Effector memory CD4-positive, alpha-beta T cell (primary cell): Measurements from ENCODE around the gene SENP1.
"Not testable (repeated sequence)": the region's sequence is repeated elsewhere in the genome, so short reads cannot be mapped to it uniquely, and the experiment has no call there.

ENCODE experiments used
- DNase-seq, 3 donors: peaks; one replicate each; pipeline ENCODE4 v3.0.0-alpha.2; 2020
- H3K27ac ChIP-seq: 2 replicates; pipeline ENCODE4 v1.7.0; 2013; ENCODE audit warnings: mild to moderate bottlenecking, low read length, moderate library complexity; ENCODE audit not compliant: insufficient read depth, poor library complexity, severe bottlenecking
- H3K27me3 ChIP-seq: replicated peaks from 2 replicates; pipeline ENCODE4 v1.7.0; 2013; ENCODE audit warnings: mild to moderate bottlenecking, low read length; ENCODE audit not compliant: insufficient read depth, control insufficient read depth, poor library complexity, severe bottlenecking
- H3K36me3 ChIP-seq: 2 replicates; pipeline ENCODE4 v1.7.0; 2013; ENCODE audit warnings: mild to moderate bottlenecking, low read length, moderate library complexity; ENCODE audit not compliant: control insufficient read depth, insufficient read depth
- H3K4me1 ChIP-seq: 2 replicates; pipeline ENCODE4 v1.7.0; 2013; ENCODE audit warnings: low read length, mild to moderate bottlenecking; ENCODE audit not compliant: control insufficient read depth, insufficient read depth, poor library complexity, severe bottlenecking
- H3K4me3 ChIP-seq: 2 replicates; pipeline ENCODE4 v1.7.0; 2013; ENCODE audit warnings: low read length, low read depth, mild to moderate bottlenecking; ENCODE audit not compliant: insufficient read depth, poor library complexity, severe bottlenecking
- H3K9me3 ChIP-seq: 2 replicates; pipeline ENCODE4 v1.7.0; 2013; ENCODE audit warnings: mild to moderate bottlenecking, low read length, moderate library complexity; ENCODE audit not compliant: control insufficient read depth

The SENP1 gene

GRCh38 chr12:48128800-48129199 is 22.9 kb upstream of the SENP1 start:
- H3K9me3 ChIP-seq, result no peaks in the 10 kb centered on the region
- no peaks in the 10 kb centered on the region for H3K36me3 ChIP-seq
- H3K4me3 ChIP-seq, result no peak overlapping the region

GRCh38 chr12:48126953-48127630 is 21.2 kb upstream of the SENP1 start:
- Histone ChIP-seq H3K4me3 (no peak overlapping the region), H3K9me3 (no peaks in the 10 kb centered on the region), H3K4me1 (no peaks in the 10 kb centered on the region), H3K36me3 (no peaks in the 10 kb centered on the region), H3K27me3 (no peaks in the 10 kb centered on the region), H3K27ac (no peak overlapping the region)
- DNase-seq, result no peak

More at GRCh38 chr12:48128800-48129199, 22.9 kb upstream of the SENP1 start:
- no peak overlapping the region for H3K27ac ChIP-seq
- H3K4me1 ChIP-seq, result no peaks in the 10 kb centered on the region
- no peak for DNase-seq
- no peaks in the 10 kb centered on the region for H3K27me3 ChIP-seq

- Histone ChIP-seq H3K4me3 (no peak overlapping the region), H3K9me3 (no peaks in the 10 kb centered on the region), H3K27ac (no peak overlapping the region), H3K36me3 (no peaks in the 10 kb centered on the region), H3K27me3 (no peaks in the 10 kb centered on the region), H3K4me1 (no peaks in the 10 kb centered on the region)
- DNase-seq, result no peak
Measured at GRCh38 chr12:48125985-48126384, 20.1 kb upstream of the SENP1 start.

GRCh38 chr12:48125542-48125941 is 19.7 kb upstream of the SENP1 start:
- not testable (repeated sequence) for H3K9me3 ChIP-seq, H3K4me1 ChIP-seq, H3K36me3 ChIP-seq, H3K27me3 ChIP-seq, H3K4me3 ChIP-seq, DNase-seq, H3K27ac ChIP-seq

- Histone ChIP-seq H3K27ac (no peak overlapping the region), H3K4me1 (peaks cover 5% of the 10 kb centered on the region), H3K9me3 (no peaks in the 10 kb centered on the region), H3K27me3 (no peaks in the 10 kb centered on the region), H3K4me3 (no peak overlapping the region), H3K36me3 (no peaks in the 10 kb centered on the region)
- no peak for DNase-seq
Measured at GRCh38 chr12:48123169-48123568, 17.3 kb upstream of the SENP1 start.

- DNase-seq, result no peak
- Histone ChIP-seq H3K36me3 (no peaks in the 10 kb centered on the region), H3K27ac (no peak overlapping the region), H3K4me1 (peaks cover 5% of the 10 kb centered on the region), H3K4me3 (no peak overlapping the region), H3K27me3 (no peaks in the 10 kb centered on the region), H3K9me3 (no peaks in the 10 kb centered on the region)
Measured at GRCh38 chr12:48122065-48122834, 16.4 kb upstream of the SENP1 start.

GRCh38 chr12:48121522-48121921 is 15.6 kb upstream of the SENP1 start:
- no peaks in the 10 kb centered on the region for H3K27me3 ChIP-seq
- H3K4me3 ChIP-seq, result no peak overlapping the region
- H3K4me1 ChIP-seq, result peaks cover 5% of the 10 kb centered on the region
- no peaks in the 10 kb centered on the region for H3K36me3 ChIP-seq
- H3K9me3 ChIP-seq, result no peaks in the 10 kb centered on the region
- no peak for DNase-seq
- no peak overlapping the region for H3K27ac ChIP-seq

GRCh38 chr12:48119834-48120195 is 13.9 kb upstream of the SENP1 start:
- Histone ChIP-seq H3K9me3 (no peaks in the 10 kb centered on the region), H3K27me3 (no peaks in the 10 kb centered on the region), H3K36me3 (no peaks in the 10 kb centered on the region), H3K4me3 (peak overlapping the region; percentile 69), H3K27ac (no peak overlapping the region), H3K4me1 (peaks cover 5% of the 10 kb centered on the region)
- no peak for DNase-seq

- Histone ChIP-seq H3K9me3 (no peaks in the 10 kb centered on the region), H3K27ac (peak within 1 kb of the TSS; percentile 15), H3K27me3 (no peaks in the 10 kb centered on the region), H3K4me1 (peaks cover 5% of the 10 kb centered on the region), H3K36me3 (no peaks in the 10 kb centered on the region), H3K4me3 (peak within 1 kb of the TSS; percentile 69)
- DNase-seq, result peak; percentile 27 to 52 (median 47)
Measured at GRCh38 chr12:48119078-48119833, 13.4 kb upstream of the SENP1 start, which contains the start of gene PFKM. Gene PFKM (plus strand): TSS chr12:48119364. CDS start chr12:48122775, 3,411 bp downstream.
